Body of pancreas (tissue), 4 donors: ENCODE data around the gene BTBD18. TPM values are rescaled to one million over a fixed set of nuclear protein-coding genes. Genes with fewer than 3 reads are reported as not detected.

Experiments used
- ATAC-seq: fragments of 150-250 bp; one replicate; pipeline ENCODE4 v1.9.1; 2016
- DNase-seq, 4 donors: peaks; one replicate each; pipeline ENCODE4 v3.0.0-alpha.2; 2019
- H3K27ac ChIP-seq, 4 donors: fragments of 200-600 bp; sonication (generic); 1 replicate in 3 of 4; 2 replicates in 1 of 4; pipeline versions ENCODE4 v1.5.1 to v1.6.1; 2016 to 2019; ENCODE audit warnings: mild to moderate bottlenecking in 1 of 4, mixed read lengths in 1 of 4, moderate library complexity in 1 of 4
- H3K27me3 ChIP-seq, 2 donors: fragments of 200-600 bp; sonication (generic); one replicate each; pipeline ENCODE4 v1.6.0; 2016; ENCODE audit warnings: mild to moderate bottlenecking in 1 of 2
- H3K36me3 ChIP-seq, 2 donors: fragments of 200-600 bp; sonication (generic); replicated peaks in 1 of 2; 2 replicates each; pipeline ENCODE4 v1.5.1; 2016; ENCODE audit warnings: low read depth in 2 of 2; ENCODE audit not compliant: insufficient read depth in 1 of 2
- H3K4me1 ChIP-seq: fragments of 200-600 bp; sonication (generic); one replicate; pipeline ENCODE4 v1.6.0; 2016
- H3K4me3 ChIP-seq, 2 donors: fragments of 200-600 bp; sonication (generic); 1 replicate in 1 of 2; 2 replicates in 1 of 2; pipeline ENCODE4 v1.5.1; 2016 to 2019
- H3K9me3 ChIP-seq, 3 donors: fragments of 200-600 bp; sonication (generic); 1 replicate in 2 of 3; 2 replicates in 1 of 3; pipeline ENCODE4 v1.5.1; 2016
- CTCF ChIP-seq, 7 experiments: fragments of 450-650 bp in 4 of 7; fragments of 200-600 bp in 3 of 7; sonication (generic) in 3 of 7; IDR thresholded peaks; one replicate each; pipeline ENCODE4 v1.5.1; 2016 to 2019; ENCODE audit warnings: antibody characterized with exemption in 7 of 7
- POLR2A ChIP-seq, 3 donors: fragments of 450-650 bp; IDR thresholded peaks; one replicate each; pipeline ENCODE4 v1.6.1; 2016; ENCODE audit warnings: antibody characterized with exemption in 3 of 3, mild to moderate bottlenecking in 2 of 3
- WGBS, 2 donors: methylation state at CpG; one replicate each; pipeline ENCODE4 v1.1.5; 2017; 5-methylcytosine and 5-hydroxymethylcytosine counted together
- intact Hi-C: fragments of 100-400 bp; cut with DNase I; formaldehyde crosslinking; loops from one replicate; pipeline ENCODE4 v1.15.1; 2023
- total RNA-seq, 2 donors: library from RNA; depleted of rRNA; stranded (reverse); fragments of >200 nt; gene quantifications; one replicate each; pipeline ENCODE4 v1.1.0, GENCODE V29; 2016

The BTBD18 gene
- total RNA-seq, 2 donors from 2014 or later = not detected

GRCh38 chr11:57788703-57789088 lies 37.1 kb upstream of the BTBD18 start:
- no peak overlapping the region for H3K4me3 ChIP-seq
- no peak for DNase-seq
- TF ChIP-seq CTCF (IDR thresholded peaks at IDR 0.05) = no peak
- TF ChIP-seq POLR2A (IDR thresholded peaks at IDR 0.05) = no peak
- no peaks in the 10 kb centered on the region for H3K36me3 ChIP-seq
- H3K27me3 ChIP-seq = no peaks in the 10 kb centered on the region
- H3K4me1 ChIP-seq = peaks cover 80% of the 10 kb centered on the region
- H3K9me3 ChIP-seq = no peaks in the 10 kb centered on the region
- peak overlapping the region in 1 of 4 donors; percentile 12 for H3K27ac ChIP-seq
- intact Hi-C loops = no loop called here
- no peak for ATAC-seq

- Histone ChIP-seq H3K4me3 (no peak overlapping the region), H3K27me3 (no peaks in the 10 kb centered on the region), H3K4me1 (peaks cover 80% of the 10 kb centered on the region), H3K9me3 (no peaks in the 10 kb centered on the region), H3K27ac (peak overlapping the region in 1 of 4 donors; percentile 12), H3K36me3 (no peaks in the 10 kb centered on the region)
- peak in 1 of 4 donors; percentile 49 for DNase-seq
- intact Hi-C loops = no loop called here
- 59 to 62% methylated on average over 6 of the region's 6 CpGs for WGBS, 2 donors
- TF ChIP-seq POLR2A (IDR thresholded peaks at IDR 0.05) = no peak
- no peak for TF ChIP-seq CTCF (IDR thresholded peaks at IDR 0.05)
- no peak for ATAC-seq
Measured at GRCh38 chr11:57787920-57788702, 36.5 kb upstream of the BTBD18 start.

GRCh38 chr11:57787006-57787604 lies 35.5 kb upstream of the BTBD18 start:
- Histone ChIP-seq H3K27me3 (no peaks in the 10 kb centered on the region), H3K36me3 (no peaks in the 10 kb centered on the region), H3K4me1 (peaks cover 80% of the 10 kb centered on the region), H3K9me3 (no peaks in the 10 kb centered on the region), H3K4me3 (no peak overlapping the region), H3K27ac (peak overlapping the region in 2 of 4 donors; percentile 32 to 44)
- intact Hi-C loops = no loop called here
- no peak for ATAC-seq
- no peak for DNase-seq
- WGBS, 2 donors = 78 to 86% methylated on average over 4 of the region's 4 CpGs
- TF ChIP-seq CTCF (IDR thresholded peaks at IDR 0.05) = no peak
- no peak for TF ChIP-seq POLR2A (IDR thresholded peaks at IDR 0.05)

GRCh38 chr11:57786436-57786835 lies 34.8 kb upstream of the BTBD18 start:
- ATAC-seq = no peak
- Histone ChIP-seq H3K36me3 (no peaks in the 10 kb centered on the region), H3K9me3 (no peaks in the 10 kb centered on the region), H3K27me3 (no peaks in the 10 kb centered on the region), H3K4me1 (peaks cover 80% of the 10 kb centered on the region), H3K4me3 (no peak overlapping the region), H3K27ac (peak overlapping the region in 2 of 4 donors; percentile 32 to 44)
- no peak for TF ChIP-seq CTCF (IDR thresholded peaks at IDR 0.05)
- no peak for TF ChIP-seq POLR2A (IDR thresholded peaks at IDR 0.05)
- intact Hi-C loops = no loop called here
- no peak for DNase-seq
- 80 to 84% methylated on average over 4 of the region's 4 CpGs for WGBS, 2 donors
